WTC11 (cell line): ENCODE results near the gene IFT122. TPM values are rescaled to one million over a fixed set of nuclear protein-coding genes. Genes with fewer than 3 reads are reported as not detected.

Experiments used
- ATAC-seq: fragments of 200-7000 bp; cut with Tn5 transposase; 2 replicates; pipeline ENCODE4 v1.10.0; 2021; ENCODE audit warnings: mild to moderate bottlenecking, moderate library complexity
- CTCF ChIA-PET: fragments of 300-600 bp; sonication (Branson Sonifier 250); formaldehyde crosslinking; loops from one replicate; lab custom pipeline; 2021; ENCODE audit warnings: antibody characterized with exemption; lab: Charles Lee
- POLR2A ChIA-PET: fragments of 350-600 bp; sonication (Branson Sonifier 250); formaldehyde crosslinking; loops from one replicate; lab custom pipeline; 2021; ENCODE audit warnings: antibody characterized with exemption; lab: Charles Lee
- DNase-seq: peaks from one replicate; pipeline ENCODE4 v3.0.0; 2021; ENCODE audit warnings: low spot score
- H3K27ac Mint-ChIP-seq: 2 replicates; pipeline ENCODE4 v1.8.0; 2021; ENCODE audit warnings: mixed read lengths
- H3K27me3 Mint-ChIP-seq: 2 replicates; pipeline ENCODE4 v1.8.0; 2021; ENCODE audit warnings: low read depth, mild to moderate bottlenecking, moderate library complexity, mixed read lengths
- H3K36me3 Mint-ChIP-seq: 2 replicates; pipeline ENCODE4 v1.8.0; 2021; ENCODE audit warnings: mixed read lengths
- H3K4me1 Mint-ChIP-seq: 2 replicates; pipeline ENCODE4 v1.8.0; 2022; ENCODE audit warnings: mixed read lengths
- H3K4me3 Mint-ChIP-seq: 2 replicates; pipeline ENCODE4 v1.8.0; 2021; ENCODE audit warnings: mild to moderate bottlenecking, moderate library complexity, mixed read lengths
- H3K9me3 Mint-ChIP-seq: 2 replicates; pipeline ENCODE4 v1.8.0; 2021; ENCODE audit warnings: mixed read lengths
- CDX4 ChIP-seq: fragments of 250-450 bp; sonication (Bioruptor Pico); IDR thresholded peaks from 2 replicates; pipeline ENCODE4 v1.9.0; 2021; ENCODE audit warnings: moderate library complexity, mild to moderate bottlenecking, inconsistent platforms, borderline replicate concordance
- EMX1 ChIP-seq: fragments of 250-450 bp; sonication (Bioruptor Pico); IDR thresholded peaks from 2 replicates; pipeline ENCODE4 v1.8.0; 2021; ENCODE audit warnings: mild to moderate bottlenecking
- ERG ChIP-seq: fragments of 250-450 bp; sonication (Bioruptor Pico); IDR thresholded peaks from 2 replicates; pipeline ENCODE4 v1.8.0; 2021; ENCODE audit warnings: mild to moderate bottlenecking
- GRHL2 ChIP-seq: fragments of 250-450 bp; sonication (Bioruptor Pico); IDR thresholded peaks from 2 replicates; pipeline ENCODE4 v1.8.0; 2022; ENCODE audit warnings: mild to moderate bottlenecking, moderate library complexity; ENCODE audit not compliant: insufficient replicate concordance, severe bottlenecking
- IRF1 ChIP-seq: sonication (generic); formaldehyde crosslinking; IDR thresholded peaks from 2 replicates; pipeline ENCODE4 v1.8.0; 2023; ENCODE audit warnings: missing genetic modification reagents
- KAT7 ChIP-seq: sonication (generic); formaldehyde crosslinking; IDR thresholded peaks from 2 replicates; pipeline ENCODE4 v1.8.1; 2023; ENCODE audit warnings: missing genetic modification reagents, mild to moderate bottlenecking, borderline replicate concordance
- NFATC4 ChIP-seq: fragments of 250-450 bp; sonication (Bioruptor Pico); IDR thresholded peaks from 2 replicates; pipeline ENCODE4 v1.9.0; 2021; ENCODE audit warnings: mild to moderate bottlenecking
- NR2C2 ChIP-seq: sonication (generic); formaldehyde crosslinking; IDR thresholded peaks from 2 replicates; pipeline ENCODE4 v1.8.0; 2022; ENCODE audit warnings: mild to moderate bottlenecking, missing genetic modification reagents
- SP1 ChIP-seq: sonication (generic); formaldehyde crosslinking; conservative IDR thresholded peaks from 2 replicates; pipeline ENCODE4 v1.8.1; 2022; ENCODE audit warnings: missing genetic modification reagents
- TP53 ChIP-seq: sonication (generic); formaldehyde crosslinking; IDR thresholded peaks from 2 replicates; pipeline ENCODE4 v1.8.1; 2023; ENCODE audit warnings: mild to moderate bottlenecking, missing genetic modification reagents
- ZNF138 ChIP-seq: sonication (generic); formaldehyde crosslinking; conservative IDR thresholded peaks from 2 replicates; pipeline ENCODE4 v1.8.1; 2022; ENCODE audit warnings: mild to moderate bottlenecking, moderate library complexity, missing genetic modification reagents
- ZNF671 ChIP-seq: fragments of 250-450 bp; sonication (Bioruptor Pico); IDR thresholded peaks from 2 replicates; pipeline ENCODE4 v1.8.0; 2021; ENCODE audit warnings: mild to moderate bottlenecking
- total RNA-seq: library from RNA; stranded (reverse); gene quantifications from 3 replicates; pipeline ENCODE4 v1.2.3, GENCODE V29; 2021
- TF ChIP-seq, protein P1 (sequence below): sonication (generic); formaldehyde crosslinking; IDR thresholded peaks from 2 replicates; pipeline ENCODE4 v1.8.0; 2022; ENCODE audit warnings: mild to moderate bottlenecking, missing genetic modification reagents
- TF ChIP-seq, protein P2 (sequence below): sonication (generic); formaldehyde crosslinking; IDR thresholded peaks from 2 replicates; pipeline ENCODE4 v1.8.0; 2022; ENCODE audit warnings: missing genetic modification reagents
- TF ChIP-seq, protein P3 (sequence below): sonication (generic); formaldehyde crosslinking; IDR thresholded peaks from 2 replicates; pipeline ENCODE4 v1.8.1; 2023; ENCODE audit warnings: mild to moderate bottlenecking, moderate library complexity, missing genetic modification reagents
- TF ChIP-seq, protein P4 (sequence below): sonication (generic); formaldehyde crosslinking; conservative IDR thresholded peaks from 2 replicates; pipeline ENCODE4 v1.8.1; 2023; ENCODE audit warnings: mild to moderate bottlenecking, low read depth, missing genetic modification reagents, moderate library complexity
- TF ChIP-seq, protein P5 (sequence below): sonication (generic); formaldehyde crosslinking; IDR thresholded peaks from 2 replicates; pipeline ENCODE4 v1.8.1; 2023; ENCODE audit warnings: mild to moderate bottlenecking, missing genetic modification reagents
- TF ChIP-seq, protein P6 (sequence below): sonication (generic); formaldehyde crosslinking; IDR thresholded peaks from 2 replicates; pipeline ENCODE4 v1.8.0; 2022; ENCODE audit warnings: mild to moderate bottlenecking, missing genetic modification reagents

The IFT122 gene
- total RNA-seq, 1 experiment from 2014 or later = 22.8 TPM

GRCh38 chr3:129534428-129535027 is 94.5 kb downstream of the IFT122 start:
- DNase-seq = no peak
- POLR2A ChIA-PET = no interaction called here
- no peak for ATAC-seq

GRCh38 chr3:129535075-129535474 is 95.1 kb downstream of the IFT122 start:
- POLR2A ChIA-PET = no interaction called here
- DNase-seq (no peak), ATAC-seq (no peak)
- no peaks in the 10 kb centered on the region for H3K27me3 Mint-ChIP-seq
- no peak overlapping the region for H3K4me3 Mint-ChIP-seq
- H3K36me3 Mint-ChIP-seq = no peaks in the 10 kb centered on the region
- no peaks in the 10 kb centered on the region for H3K9me3 Mint-ChIP-seq
- H3K4me1 Mint-ChIP-seq = peaks cover 39% of the 10 kb centered on the region
- no peak overlapping the region for H3K27ac Mint-ChIP-seq
- CTCF ChIA-PET = interaction anchor here (0.9 to 1.8 kb wide), 2 partner anchors 12 to 45 kb away, joined by 3 to 9 read pairs; no protein-coding TSS in a partner anchor
- TF ChIP-seq NR2C2 (no peak), TP53 (CRISPR knock-in tag) (no peak), ERG (CRISPR knock-in tag) (no peak), GRHL2 (no peak), NFATC4 (CRISPR knock-in tag) (no peak), IRF1 (CRISPR knock-in tag) (no peak), ZNF671 (no peak), KAT7 (CRISPR knock-in tag) (no peak), CDX4 (CRISPR knock-in tag) (no peak)
- TF ChIP-seq, protein P1, sequence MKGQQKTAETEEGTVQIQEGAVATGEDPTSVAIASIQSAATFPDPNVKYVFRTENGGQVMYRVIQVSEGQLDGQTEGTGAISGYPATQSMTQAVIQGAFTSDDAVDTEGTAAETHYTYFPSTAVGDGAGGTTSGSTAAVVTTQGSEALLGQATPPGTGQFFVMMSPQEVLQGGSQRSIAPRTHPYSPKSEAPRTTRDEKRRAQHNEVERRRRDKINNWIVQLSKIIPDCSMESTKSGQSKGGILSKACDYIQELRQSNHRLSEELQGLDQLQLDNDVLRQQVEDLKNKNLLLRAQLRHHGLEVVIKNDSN (CRISPR knock-in tag) = no peak
- TF ChIP-seq, protein P2, sequence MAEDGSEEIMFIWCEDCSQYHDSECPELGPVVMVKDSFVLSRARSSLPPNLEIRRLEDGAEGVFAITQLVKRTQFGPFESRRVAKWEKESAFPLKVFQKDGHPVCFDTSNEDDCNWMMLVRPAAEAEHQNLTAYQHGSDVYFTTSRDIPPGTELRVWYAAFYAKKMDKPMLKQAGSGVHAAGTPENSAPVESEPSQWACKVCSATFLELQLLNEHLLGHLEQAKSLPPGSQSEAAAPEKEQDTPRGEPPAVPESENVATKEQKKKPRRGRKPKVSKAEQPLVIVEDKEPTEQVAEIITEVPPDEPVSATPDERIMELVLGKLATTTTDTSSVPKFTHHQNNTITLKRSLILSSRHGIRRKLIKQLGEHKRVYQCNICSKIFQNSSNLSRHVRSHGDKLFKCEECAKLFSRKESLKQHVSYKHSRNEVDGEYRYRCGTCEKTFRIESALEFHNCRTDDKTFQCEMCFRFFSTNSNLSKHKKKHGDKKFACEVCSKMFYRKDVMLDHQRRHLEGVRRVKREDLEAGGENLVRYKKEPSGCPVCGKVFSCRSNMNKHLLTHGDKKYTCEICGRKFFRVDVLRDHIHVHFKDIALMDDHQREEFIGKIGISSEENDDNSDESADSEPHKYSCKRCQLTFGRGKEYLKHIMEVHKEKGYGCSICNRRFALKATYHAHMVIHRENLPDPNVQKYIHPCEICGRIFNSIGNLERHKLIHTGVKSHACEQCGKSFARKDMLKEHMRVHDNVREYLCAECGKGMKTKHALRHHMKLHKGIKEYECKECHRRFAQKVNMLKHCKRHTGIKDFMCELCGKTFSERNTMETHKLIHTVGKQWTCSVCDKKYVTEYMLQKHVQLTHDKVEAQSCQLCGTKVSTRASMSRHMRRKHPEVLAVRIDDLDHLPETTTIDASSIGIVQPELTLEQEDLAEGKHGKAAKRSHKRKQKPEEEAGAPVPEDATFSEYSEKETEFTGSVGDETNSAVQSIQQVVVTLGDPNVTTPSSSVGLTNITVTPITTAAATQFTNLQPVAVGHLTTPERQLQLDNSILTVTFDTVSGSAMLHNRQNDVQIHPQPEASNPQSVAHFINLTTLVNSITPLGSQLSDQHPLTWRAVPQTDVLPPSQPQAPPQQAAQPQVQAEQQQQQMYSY (CRISPR knock-in tag) = no peak
- TF ChIP-seq, protein P3, sequence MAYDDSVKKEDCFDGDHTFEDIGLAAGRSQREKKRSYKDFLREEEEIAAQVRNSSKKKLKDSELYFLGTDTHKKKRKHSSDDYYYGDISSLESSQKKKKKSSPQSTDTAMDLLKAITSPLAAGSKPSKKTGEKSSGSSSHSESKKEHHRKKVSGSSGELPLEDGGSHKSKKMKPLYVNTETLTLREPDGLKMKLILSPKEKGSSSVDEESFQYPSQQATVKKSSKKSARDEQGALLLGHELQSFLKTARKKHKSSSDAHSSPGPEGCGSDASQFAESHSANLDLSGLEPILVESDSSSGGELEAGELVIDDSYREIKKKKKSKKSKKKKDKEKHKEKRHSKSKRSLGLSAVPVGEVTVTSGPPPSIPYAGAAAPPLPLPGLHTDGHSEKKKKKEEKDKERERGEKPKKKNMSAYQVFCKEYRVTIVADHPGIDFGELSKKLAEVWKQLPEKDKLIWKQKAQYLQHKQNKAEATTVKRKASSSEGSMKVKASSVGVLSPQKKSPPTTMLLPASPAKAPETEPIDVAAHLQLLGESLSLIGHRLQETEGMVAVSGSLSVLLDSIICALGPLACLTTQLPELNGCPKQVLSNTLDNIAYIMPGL (CRISPR knock-in tag) = no peak
- TF ChIP-seq, protein P4, sequence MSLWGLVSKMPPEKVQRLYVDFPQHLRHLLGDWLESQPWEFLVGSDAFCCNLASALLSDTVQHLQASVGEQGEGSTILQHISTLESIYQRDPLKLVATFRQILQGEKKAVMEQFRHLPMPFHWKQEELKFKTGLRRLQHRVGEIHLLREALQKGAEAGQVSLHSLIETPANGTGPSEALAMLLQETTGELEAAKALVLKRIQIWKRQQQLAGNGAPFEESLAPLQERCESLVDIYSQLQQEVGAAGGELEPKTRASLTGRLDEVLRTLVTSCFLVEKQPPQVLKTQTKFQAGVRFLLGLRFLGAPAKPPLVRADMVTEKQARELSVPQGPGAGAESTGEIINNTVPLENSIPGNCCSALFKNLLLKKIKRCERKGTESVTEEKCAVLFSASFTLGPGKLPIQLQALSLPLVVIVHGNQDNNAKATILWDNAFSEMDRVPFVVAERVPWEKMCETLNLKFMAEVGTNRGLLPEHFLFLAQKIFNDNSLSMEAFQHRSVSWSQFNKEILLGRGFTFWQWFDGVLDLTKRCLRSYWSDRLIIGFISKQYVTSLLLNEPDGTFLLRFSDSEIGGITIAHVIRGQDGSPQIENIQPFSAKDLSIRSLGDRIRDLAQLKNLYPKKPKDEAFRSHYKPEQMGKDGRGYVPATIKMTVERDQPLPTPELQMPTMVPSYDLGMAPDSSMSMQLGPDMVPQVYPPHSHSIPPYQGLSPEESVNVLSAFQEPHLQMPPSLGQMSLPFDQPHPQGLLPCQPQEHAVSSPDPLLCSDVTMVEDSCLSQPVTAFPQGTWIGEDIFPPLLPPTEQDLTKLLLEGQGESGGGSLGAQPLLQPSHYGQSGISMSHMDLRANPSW (CRISPR knock-in tag) = no peak

More at GRCh38 chr3:129534428-129535027, 94.5 kb downstream of the IFT122 start:
- Mint-ChIP-seq H3K27me3 (no peaks in the 10 kb centered on the region), H3K4me3 (no peak overlapping the region), H3K9me3 (no peaks in the 10 kb centered on the region), H3K27ac (no peak overlapping the region), H3K36me3 (no peaks in the 10 kb centered on the region), H3K4me1 (peaks cover 43% of the 10 kb centered on the region)
- CTCF ChIA-PET = interaction anchor here (0.9 to 1.8 kb wide), 2 partner anchors 13 to 45 kb away, joined by 3 to 9 read pairs; no protein-coding TSS in a partner anchor
- TF ChIP-seq ZNF138 (CRISPR knock-in tag) (no peak), SP1 (CRISPR knock-in tag) (no peak), EMX1 (CRISPR knock-in tag) (no peak)
- TF ChIP-seq, protein P5, sequence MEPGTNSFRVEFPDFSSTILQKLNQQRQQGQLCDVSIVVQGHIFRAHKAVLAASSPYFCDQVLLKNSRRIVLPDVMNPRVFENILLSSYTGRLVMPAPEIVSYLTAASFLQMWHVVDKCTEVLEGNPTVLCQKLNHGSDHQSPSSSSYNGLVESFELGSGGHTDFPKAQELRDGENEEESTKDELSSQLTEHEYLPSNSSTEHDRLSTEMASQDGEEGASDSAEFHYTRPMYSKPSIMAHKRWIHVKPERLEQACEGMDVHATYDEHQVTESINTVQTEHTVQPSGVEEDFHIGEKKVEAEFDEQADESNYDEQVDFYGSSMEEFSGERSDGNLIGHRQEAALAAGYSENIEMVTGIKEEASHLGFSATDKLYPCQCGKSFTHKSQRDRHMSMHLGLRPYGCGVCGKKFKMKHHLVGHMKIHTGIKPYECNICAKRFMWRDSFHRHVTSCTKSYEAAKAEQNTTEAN (CRISPR knock-in tag) = no peak
- TF ChIP-seq, protein P1 (CRISPR knock-in tag) = no peak
- TF ChIP-seq, protein P6, sequence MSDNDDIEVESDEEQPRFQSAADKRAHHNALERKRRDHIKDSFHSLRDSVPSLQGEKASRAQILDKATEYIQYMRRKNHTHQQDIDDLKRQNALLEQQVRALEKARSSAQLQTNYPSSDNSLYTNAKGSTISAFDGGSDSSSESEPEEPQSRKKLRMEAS = no peak
